HG03196 (cell line): Measurements from ENCODE around the gene ZNF483.
"Not testable (repeated sequence)": the region's sequence is repeated elsewhere in the genome, so short reads cannot be mapped to it uniquely, and the experiment has no call there.

ENCODE experiments used
- ATAC-seq: cut with Tn5 transposase; IDR thresholded peaks from one replicate; pipeline ENCODE4 v1.9.1; 2021; ENCODE audit not compliant: unreplicated experiment

Gene ZNF483

DNA sequence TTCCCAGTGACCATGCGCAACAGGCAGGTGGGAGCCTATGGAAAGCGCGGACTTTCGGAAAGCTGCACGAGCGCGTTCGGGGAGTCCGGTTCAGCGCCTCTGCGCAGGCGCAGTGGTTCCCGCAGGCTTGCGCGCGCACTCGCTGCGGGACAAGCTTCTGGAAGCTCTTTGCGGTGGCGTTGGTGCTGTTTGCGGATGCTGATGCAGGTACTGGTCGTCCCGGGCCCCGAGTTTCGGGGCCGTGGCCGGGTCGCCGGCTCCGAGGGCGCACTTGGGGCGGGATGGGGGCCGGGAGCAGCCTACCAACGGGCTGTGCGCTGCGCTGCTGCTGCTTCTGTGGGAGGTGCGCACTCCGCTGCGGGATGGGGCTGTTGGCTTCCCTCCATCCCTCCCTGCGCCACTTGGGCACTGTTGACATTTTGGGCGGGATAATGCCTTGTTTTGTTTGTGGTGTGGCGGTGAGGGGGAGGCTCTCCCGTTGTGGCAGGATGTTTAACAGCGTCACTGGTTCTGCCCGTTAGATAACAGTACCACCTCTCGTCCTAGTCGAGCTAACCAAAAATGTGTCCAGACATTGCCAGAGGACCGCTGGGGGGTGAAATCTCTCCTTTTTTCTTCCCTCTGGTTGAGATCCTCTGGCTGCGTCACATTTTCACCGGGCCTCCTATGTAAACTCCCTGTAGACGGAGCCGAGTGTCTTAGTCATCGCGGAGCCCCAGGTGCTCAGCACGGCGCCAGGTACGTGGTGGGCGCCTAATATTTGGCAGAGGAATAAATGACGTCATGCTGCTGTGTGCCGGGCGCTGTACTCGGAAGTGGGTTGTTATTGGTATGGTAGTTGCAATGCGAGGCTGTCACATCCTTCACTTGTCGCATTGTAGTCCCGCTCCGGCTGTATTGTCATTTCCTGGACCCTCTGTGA, at the start of gene ZNF483:
ZNF483 (plus strand) TSS at position 124 of the 922 bp plus-strand sequence. CDS start 2,217 bp downstream, outside the sequence.
- no peak for ATAC-seq

DNA sequence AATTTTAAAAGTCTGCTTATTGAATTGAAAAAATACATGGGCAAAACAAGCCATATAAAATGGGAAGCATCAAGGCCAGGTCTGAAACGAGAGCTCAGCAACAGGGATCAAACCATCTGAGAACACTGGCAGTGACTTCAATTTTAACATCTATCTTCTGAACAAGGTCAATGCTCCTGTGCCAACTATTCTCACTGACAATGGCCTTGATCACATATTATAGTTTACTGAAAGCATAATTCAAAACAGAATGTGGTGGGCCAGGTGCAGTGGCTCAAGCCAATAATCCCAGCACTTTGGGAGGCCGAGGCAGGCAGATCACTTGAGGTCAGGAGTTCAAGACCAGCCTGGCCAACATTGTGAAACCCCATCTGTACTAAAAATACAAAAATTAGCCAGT, 49.8 kb upstream of the ZNF483 start:
- ATAC-seq: no peak

DNA sequence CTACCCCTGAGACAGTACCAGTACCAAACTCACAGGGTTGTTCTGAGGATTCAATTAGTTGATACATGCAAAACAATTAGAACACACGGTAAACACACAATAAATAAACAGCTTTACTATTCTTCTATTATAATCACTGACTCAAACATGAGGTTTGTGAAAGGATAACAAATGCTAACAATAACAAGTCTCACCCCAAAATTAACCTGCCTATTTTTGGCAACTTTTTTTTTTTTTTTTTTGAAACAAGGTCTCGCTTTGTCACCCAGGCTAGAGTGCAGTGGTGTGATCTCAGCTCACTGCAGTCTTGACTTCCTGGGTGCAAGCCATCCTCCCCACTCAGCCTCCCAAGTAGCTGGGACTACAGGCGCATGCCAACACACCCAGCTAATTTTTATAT, 47.3 kb upstream of the ZNF483 start:
- no peak for ATAC-seq

DNA sequence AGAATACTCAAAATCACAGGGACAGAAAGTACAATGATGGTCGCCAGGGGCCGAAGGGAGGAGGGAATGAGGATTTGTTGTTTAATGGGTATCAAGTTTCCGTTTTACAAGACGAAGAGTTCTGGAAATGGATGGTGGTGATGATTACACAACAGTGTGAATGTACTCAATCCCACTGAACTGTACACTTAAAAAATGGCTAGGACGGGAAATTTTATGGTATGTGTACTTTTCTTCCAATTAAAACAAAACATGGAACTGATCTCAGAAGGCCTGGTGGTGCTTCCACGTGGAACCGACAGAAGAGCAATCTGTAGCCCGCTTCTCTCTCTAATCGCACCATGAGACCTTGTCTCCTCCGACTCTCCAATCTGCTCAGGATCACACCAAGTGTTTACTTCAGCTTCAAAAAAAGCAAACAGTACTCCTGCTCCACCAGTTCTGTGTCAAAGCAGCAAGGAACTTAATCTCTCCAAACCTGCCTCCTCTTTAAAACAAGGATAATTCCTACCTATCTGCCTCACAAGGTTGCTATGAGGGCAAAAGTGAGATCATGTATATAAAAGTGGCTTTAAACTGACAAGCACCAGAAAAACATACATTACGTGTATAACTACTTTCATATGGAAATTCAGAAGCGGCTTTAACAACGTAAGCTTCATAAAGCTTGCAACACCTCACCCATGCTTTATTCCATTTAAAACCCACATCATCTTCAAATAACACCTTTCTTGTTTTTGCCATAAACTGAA, 42.9 kb upstream of the ZNF483 start:
- ATAC-seq: no peak

DNA sequence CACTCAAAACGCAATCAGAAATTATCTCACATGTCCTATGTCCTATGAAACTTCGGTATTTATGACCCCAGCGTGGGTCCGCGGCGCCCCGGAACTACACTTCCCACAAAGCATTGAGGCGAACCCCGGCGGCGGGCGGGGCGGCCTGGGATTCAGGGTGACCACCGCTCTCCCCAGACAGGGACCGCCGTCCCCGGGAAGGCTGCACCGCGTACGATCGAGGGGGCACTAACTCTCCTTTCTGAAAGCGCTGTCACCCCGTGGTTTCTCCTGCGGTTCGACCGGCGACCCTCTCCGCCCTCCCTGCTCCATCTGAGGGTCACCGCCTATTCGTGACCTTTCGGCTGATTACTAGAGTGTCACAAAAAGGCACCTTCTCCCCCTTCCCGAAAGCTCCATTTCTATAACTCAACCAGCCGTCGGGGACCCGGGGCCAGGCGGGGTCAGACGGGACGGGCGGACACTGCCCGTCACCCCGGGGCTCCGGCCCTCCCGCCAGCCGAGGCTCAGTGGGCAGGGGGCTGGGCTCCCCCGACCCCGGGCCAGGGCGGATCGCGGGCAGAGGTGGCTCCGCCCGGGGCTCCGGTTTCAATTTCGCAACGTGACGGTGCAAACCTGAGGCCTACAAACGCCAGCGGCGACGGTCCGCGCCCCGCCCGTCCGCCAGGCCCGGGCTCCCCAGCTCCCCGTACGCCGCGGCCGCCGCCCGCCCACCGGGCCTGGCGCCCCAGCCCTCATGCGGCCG, 42.1 kb upstream of the ZNF483 start:
- ATAC-seq: peak; percentile 62

DNA sequence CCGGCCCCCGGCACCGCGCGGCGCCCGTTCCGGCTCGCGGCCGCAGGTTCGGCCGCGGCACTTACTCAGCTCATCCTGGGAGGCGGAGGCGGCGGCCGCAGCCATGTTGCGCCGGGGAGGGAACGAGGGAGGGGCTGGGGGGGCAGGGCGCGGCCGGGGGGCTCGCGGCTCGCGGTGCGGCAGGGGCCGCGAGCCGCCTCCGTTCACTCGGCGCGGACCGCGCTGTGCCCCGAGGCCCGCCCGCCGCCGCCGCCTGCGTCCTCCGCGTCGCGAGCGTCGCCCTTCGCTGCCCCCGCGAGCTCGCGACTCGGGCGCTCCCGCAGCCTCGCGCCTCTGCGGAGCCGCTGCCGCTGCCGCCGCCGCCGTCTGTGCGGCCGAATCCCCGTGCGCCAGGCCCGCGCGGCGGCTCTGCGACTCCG, 41.5 kb upstream of the ZNF483 start:
- peak; percentile 33 for ATAC-seq

DNA sequence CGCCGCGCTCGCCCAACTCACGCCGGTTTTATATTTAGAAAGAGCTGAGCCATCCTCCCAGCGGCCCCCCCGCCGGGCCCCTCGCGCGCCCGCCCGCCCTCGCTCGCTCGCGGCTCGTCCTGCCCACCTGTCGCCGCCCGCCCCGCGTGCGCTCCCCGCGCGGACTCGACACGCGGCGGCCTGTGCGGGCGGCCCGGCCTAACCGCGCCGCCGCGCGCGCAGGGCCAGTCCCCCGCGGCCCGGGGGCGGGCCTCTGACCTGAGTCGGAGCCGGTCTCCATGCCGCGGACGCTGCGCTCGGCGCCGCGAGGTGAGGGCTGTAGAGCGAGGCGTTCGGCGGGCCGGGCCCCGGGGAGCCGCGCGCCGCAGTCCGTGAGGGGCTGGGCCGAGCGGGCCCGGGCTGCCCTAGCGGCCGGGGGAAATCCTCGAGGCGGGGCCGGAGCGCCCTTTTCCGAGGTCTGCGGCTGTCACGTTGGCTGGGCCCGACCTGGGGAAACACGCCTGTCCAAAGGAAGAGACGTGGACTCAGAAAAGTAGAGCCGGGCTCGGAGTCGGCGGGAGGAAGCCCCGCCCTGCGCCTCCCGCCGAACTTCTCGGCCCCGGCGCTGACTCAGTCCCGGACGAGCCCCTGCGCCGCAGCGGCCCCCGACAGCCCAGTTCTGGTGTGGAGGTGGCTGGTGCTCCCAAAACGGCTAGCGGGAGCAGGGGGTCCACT, 41.0 kb upstream of the ZNF483 start, which contains the start of gene ECPAS:
ECPAS (minus strand) TSS at position 526 of the 714 bp plus-strand sequence. CDS start 11,465 bp downstream, outside the sequence.
- peak; percentile 54 for ATAC-seq

DNA sequence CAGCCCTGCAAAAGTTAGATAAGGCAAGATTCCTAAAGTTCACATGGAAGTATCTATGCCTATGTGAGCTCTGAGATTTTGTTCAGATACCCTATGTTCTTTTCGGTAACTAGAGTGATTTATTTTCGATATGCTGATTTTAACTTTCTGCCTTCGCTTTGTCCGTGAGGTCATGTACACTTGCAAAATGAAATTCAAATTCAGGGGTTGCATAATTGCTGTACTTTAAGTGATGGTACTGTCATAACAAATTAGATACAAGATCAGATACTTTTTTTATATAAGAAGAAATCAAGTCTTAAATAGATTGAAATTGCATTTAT, 40.4 kb upstream of the ZNF483 start:
- no peak for ATAC-seq

DNA sequence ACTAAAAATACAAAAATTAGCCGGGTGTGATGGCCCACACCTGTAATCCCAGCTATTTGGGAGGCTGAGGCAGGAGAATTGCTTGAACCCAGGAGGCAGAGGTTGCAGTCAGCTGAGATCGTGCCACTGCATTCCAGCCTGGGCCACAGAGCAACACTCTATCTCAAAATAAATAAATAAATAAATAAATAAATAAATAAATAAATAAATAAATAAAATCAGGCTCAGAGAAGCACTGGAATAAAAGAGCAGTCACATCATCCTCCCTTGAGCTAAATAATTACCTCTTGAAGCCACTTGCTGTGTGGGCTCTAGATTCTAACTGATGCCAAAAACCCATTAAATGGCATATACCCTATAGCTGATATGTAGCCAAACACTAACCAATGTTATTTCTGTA, 27.8 kb upstream of the ZNF483 start:
- ATAC-seq: not testable (repeated sequence)

DNA sequence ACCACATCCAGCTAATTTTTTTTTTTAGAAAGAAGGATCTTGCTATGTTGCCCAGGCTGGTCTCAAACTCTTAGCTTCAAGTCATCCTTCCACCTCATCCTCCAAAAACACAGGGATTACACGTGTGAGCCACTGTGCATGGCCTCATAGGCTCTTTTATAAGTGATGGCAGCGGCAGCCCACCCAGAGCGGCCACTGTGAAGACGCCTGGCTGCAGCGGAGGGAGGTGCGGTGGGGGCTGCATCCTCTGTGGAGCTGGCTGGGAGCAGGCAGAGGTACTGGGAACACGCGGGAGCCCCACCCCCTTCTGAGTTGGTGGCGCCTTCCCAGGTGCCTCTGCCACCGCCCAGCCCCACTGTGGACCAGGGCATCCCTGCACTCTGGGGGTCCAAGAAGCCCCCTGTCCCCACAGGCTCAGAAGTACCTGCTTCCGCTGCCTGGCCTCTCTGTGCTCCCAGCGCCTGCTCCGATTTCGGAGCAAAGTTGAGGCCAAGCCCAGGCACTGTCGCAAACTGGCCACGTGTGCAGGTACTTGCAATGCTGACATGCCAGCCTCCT, 23.9 kb upstream of the ZNF483 start:
- no peak for ATAC-seq

DNA sequence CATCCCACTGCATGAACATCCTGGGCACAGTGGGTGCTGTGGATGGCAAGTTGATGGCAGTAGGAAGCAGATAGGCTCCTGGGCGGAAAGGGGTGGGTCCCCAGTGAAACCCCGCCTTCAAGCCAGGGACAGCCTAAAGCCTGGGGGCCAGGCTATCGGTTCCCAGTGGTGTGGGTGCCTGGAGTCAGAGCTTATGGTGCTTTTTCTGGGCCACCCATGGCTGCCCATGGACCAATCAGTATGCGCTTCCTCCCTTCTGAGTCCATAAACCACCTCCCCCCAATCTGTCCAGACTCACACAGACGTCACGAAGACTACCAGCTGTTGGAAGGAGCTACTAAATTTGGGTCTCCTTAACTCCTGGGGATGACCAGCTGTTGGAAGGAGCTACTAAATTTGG, 23.3 kb upstream of the ZNF483 start:
- ATAC-seq: no peak

DNA sequence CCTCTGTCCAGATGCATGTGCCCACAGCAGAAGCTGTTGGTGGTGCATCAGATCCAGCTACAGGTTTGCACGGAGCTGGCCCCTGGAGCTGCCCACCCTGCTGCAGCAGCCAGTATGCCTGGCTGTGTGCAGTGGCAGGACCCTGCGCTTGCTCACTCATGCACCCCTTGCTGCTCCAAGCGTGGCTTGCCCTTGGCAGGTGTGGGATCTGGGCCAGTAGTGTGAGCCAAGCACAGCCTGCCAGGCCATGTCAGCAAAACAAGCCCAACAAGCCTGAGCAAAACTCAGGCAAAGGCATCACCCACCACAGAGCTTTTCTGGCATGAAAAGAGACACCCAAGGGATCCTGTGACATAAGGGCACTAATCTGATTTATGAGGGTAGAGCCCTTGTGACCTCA, 22.5 kb upstream of the ZNF483 start:
- ATAC-seq: no peak

DNA sequence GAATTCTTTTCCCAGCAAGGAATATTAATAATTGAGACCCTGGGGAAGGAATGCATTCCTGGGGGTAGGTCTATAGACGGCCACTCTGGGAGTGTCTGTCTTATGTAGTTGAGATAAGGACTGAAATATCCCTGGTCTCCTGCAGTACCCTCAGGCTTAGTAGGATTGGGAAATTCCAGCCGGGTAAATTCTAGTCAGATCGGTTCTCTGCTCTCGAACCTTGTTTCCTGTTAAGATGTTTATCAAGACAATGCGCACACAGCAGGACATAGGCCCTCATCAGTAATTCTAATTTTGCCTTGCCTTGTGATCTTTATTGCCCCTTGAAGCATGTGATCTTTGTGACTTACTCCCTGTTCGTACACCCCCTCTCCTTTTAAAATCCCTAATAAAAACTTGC, 13.4 kb upstream of the ZNF483 start:
- ATAC-seq: not testable (repeated sequence)

DNA sequence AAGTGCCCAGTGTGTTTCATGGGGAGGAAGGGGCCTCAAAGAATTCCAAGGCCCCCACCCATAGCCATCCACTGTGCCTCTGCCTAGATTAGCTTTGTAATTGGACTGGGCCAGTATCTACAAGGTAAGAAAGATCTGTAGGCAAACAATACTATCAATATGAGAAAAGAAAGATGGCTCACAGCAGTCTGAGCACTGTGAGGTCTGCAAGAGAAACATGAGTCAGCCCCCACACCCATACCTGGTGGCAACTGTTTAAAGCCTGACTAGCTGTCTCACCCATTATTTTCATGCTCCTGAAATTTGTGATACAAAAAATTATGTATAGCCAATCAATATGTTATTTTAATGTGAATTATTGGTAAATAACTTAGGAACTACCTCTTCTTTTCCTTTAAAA, 10.0 kb upstream of the ZNF483 start:
- ATAC-seq: no peak

DNA sequence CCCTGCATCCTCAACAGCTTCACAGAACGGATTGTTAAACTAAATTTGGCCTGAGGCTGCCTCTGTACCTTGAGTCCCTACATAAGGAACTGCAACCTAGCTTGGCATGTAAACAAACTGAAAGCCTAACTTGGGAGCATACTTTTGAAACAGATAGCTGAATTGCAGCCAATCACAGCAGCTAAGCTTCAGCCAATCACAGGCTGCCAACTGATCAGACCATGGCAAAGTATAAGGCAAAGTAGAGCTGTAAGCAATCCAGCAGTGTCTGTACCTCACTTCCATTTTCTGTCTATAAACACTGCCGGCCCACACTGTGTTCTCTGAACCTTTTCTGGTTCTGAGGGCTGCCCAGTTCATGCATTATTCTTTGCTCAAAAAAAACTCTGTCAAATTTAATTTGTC, 8.9 kb upstream of the ZNF483 start:
- no peak for ATAC-seq

DNA sequence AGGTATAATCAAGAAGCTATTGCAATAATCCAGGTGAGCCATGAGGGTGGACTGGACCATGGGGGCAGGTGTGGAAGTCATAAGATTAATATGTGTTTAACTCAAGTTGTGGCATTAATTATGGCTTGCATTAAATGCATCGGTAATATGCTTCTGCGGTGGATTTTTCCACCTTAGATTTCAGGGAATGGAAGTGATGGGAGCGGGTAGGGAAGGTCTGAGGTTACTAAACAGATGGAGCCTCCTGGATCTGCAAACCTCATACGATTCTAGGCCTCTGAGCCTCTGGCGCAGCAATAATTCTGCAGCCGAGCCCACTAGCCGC, 286 bp upstream of the ZNF483 start:
- ATAC-seq: no peak

DNA sequence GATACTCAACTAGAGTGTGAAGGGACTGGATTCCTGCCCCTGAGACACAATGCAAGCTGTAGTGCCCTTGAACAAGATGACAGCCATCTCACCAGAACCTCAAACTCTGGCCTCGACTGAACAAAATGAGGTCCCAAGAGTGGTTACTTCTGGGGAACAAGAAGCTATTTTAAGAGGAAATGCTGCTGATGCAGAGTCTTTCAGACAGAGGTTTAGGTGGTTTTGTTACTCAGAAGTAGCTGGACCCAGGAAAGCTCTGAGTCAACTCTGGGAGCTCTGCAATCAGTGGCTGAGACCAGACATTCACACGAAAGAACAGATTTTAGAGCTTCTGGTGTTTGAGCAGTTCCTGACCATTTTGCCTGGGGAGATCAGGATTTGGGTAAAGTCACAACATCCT, 2.4 kb downstream of the ZNF483 start:
- ATAC-seq: no peak

DNA sequence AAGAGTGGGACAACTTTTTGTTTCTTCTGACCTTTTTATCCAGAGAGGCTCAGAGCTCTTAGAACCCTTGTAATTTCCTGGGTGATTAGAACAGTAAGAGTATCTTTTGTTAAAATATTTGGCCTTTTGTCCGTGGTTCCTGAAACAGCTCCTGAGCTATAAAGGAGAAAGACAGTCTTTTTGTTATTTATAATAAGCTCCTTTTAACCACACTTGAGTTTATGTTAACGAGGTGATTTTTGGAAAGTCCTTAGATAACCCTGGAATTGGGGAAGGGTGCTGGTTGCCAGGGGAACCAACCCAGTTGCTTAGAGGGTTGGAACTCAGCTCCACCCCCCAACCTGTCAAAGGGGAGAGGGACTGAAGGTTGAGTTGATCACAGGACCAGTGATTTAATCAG, 4.8 kb downstream of the ZNF483 start:
- no peak for ATAC-seq

DNA sequence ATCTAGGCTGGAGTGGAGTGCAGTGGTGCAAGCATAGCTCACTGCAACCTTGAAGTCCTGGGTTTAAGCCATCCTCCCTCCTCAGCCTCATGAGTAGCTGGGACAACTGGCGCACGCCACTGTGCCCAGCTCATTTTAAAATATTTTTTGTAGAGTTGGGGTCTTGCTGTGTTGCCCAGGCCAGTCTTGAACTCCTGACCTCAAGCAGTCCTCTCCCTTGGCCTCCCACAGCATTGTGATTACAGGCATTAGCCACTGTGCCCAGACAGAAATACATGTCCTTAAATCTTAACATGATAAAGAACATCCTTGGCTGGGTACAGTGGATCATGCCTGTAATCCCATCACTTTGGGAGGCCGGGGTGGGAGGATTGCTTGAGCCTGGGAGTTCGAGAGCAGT, 6.7 kb downstream of the ZNF483 start:
- ATAC-seq: no peak

DNA sequence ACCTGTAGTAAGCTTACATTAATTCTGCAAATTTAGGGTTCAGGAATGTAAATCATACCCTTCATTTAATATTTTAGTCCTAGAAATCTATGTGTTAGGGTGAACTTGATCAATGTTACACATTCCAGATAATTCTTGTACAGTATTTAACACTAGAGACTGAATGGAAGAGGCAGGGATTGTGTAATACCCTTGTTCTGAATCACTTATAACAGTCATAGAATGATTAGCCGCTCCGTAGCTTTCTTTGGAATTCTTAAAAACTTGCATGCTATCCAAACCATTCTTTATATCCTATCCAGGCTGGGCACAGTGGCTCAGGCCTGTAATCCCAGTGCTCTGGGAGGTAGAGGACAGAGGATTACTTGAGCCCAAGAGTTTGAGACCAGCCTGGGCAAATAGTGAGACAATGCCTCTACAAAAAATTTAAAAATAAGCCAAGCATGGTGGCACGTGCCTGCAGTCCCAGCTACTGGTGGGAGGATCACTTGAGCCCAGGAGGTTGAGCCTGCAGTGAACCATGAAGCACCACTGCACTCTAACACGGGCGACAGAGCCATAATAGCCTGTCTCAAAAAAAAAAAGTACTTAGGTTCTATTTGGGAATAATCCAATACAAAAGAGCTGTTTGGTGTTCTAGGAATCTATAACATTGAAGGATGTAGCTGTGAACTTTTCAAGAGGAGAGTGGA, 8.3 kb downstream of the ZNF483 start:
- no peak for ATAC-seq
